Stimulated activated CD8-positive, alpha-beta memory T cell treated with anti-CD3 and anti-CD28 coated beads, Interleukin-15, amount 100 ng/mL, for 1 hour (primary cell): ENCODE results near the gene ABL1.

Experiments used
- DNase-seq: peaks from one replicate; pipeline ENCODE4 v3.0.0-alpha.2; 2020; ENCODE audit warnings: low read depth

ABL1 gene

DNA sequence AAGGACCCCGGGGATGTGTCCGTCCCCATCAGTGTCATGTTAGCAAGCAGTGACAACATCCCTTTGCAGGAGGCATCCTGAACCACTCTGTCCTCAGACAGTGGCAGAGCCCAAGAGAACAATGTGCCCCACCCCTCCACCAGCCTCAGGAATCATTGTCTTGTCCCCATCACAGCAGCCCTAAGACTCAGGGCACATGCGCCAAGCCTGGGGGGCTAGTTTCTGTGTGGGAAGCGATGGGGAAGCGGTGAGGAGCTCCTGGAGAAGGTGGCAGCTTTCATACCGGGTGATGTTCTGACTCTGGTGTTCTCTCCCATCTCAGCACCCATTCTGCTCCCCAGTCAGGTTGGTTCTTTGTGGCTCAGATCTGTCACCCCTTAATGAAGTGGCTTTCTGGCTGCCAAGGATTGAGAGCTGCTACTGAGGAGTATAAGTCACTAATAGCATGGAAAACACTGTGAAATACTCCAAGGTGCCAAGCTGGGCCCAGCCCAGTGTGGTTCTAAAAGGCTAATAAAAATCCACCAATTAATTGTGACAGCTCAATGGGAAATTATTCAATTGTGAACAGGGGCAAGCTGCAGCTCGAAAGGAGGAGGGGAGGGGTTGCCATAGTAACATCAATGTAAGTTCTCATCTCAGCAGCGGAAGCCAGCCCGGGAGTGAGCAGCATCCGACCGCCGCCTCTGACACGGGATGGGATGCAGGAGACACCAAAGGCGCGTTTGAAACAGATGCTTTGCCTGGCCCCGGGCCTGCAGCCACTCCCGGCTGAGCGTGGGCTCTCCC is 56.8 kb downstream of the ABL1 start:
- no peak for DNase-seq

DNA sequence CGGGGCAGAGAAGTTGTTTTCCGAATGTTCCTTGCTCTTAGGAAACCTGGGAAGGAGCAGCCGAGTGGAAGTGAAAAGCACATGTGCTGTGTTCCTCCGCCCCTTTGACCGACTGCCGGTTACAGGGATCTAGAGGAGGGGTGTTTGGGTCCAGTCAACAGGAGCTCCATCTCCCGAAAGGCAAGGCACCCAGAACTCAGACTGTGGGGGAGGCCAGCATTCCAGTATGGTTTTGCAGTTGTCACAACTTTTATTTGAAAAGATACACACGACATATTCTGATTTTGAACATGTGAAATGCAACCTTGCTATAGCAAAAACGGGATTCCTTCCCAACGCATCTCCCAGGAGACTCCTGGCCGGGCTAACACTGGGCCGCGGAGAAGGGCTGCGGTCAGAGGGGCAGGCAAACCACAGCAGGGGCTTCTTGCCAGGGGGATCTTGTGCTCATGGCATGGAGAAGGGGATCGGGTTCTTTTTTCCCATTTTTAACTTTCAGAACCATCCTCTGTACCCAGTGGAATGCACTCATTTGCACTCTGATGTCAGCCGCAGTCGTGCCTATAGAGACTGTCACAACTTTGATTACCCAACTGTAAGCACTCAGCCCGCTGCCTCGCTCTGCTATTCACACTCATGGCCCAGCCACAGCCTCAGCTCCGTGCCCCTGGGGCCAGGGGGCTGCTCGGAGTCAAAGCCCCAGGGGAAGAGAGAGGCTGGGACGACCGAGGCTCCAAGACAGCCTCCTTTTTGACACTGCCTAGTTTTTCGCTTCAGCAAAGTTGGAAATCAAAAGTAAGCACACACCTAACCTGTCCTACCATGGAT is 57.6 kb downstream of the ABL1 start:
- DNase-seq: no peak

DNA sequence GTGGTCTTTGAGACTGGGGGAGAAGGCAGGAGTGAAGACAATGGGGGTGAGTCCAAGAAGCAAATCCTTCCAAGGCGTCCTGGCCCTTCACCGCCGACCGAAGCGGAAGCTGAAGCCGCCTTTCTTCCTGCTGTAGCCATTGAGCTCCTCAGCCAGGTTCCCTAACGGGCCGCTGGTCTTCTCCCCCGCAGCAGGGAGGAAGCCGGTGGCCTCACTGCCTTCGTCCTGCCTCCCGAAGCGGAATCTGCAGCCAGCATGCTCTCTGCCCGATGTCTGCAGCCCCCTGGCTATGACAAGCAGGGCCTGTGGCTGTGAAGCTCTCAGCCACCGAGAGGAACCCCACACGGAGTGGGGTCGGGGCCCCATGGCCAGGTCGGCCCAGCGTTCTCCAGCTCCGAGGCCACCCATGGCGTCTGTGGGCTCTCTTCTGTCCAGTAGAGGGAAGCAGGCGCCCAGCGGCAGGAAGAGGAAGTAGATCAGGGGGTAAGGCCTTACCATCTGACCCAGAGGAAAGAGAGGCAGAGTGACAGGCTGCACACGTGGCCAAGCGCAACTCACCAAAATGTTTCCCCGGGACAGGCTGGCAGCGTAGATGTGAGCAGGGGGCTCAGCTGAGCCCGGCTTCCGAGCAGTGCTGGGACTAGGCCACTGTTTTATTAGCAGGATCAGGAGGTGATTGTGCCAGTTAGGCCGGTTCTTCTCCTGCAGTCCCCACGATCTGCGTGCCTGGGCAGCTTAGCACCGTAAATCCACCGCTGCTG is 58.5 kb downstream of the ABL1 start:
- no peak for DNase-seq

DNA sequence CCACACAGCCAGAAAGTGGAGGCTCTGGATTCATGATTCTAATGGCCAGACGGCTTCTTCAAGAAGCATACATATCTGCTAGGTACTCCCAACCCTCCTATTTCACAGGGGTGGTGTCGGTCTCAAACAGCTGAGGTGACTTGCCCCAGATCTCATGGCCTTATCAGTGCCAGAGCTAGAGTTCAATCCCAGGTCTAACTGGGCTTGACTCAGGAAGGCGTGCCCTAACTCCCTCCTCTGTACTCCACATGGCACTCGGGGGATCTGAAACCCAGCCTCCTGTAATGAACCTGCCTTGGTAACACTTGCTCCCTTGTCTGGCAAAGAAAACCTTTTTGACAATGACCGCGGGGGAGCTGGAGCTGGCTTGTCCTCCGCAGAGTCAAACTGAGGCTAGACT is 59.5 kb downstream of the ABL1 start:
- DNase-seq: no peak

DNA sequence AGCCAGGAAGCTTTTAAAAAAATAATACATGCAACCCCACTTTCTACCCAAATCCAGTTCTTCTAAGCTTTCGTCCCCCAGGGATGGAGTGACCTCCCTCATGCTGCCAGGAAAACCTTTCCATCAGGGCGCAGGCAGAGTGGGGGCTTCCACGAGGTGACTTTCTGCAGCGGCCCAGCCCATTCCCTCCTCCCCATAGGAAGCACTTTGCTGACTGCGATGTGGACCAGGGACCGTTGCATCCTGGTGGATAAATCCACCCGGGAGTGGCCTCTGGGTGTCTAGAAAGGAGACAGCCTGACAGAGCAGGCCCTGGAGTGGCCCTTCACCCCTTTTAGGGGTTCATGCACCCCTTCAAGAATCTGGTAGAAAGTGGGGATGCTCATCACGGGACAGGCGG is 60.0 kb downstream of the ABL1 start:
- DNase-seq: no peak

DNA sequence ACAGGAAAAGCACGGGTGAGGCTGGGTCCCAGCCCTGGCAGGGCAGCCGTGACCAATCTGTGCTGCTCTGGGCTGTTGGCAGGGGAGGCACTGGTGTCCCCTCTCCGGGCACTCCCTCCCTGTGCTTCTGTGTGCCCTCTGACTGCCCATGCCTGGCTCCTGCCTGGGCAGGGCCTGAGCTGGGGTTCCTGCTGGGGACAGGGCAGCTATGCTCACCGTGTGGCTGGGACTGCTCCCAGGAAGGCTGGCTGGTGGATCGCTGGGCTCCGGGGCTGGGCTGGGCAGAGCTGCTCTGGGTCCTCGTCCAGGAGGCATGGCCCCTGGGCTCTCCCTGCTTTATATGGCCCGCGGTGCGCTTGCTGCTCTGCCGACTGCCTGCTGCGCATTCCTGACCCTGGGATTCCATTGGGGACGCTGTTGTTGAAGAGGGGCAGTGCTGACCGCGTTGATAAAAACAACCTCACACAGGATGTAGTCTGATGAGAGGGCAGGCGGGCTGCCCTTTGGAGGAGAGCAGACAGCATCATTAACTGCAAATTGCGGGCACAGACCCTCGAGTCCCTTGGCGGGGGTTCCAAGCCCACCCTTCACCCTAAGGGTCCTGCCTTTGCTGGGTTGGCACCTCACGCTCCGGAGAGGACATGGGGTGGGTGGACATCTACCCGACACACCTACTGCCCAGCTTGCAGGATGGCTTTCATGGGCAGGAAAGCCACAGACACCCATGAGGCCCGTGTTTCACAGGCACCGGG is 60.6 kb downstream of the ABL1 start:
- no peak for DNase-seq

DNA sequence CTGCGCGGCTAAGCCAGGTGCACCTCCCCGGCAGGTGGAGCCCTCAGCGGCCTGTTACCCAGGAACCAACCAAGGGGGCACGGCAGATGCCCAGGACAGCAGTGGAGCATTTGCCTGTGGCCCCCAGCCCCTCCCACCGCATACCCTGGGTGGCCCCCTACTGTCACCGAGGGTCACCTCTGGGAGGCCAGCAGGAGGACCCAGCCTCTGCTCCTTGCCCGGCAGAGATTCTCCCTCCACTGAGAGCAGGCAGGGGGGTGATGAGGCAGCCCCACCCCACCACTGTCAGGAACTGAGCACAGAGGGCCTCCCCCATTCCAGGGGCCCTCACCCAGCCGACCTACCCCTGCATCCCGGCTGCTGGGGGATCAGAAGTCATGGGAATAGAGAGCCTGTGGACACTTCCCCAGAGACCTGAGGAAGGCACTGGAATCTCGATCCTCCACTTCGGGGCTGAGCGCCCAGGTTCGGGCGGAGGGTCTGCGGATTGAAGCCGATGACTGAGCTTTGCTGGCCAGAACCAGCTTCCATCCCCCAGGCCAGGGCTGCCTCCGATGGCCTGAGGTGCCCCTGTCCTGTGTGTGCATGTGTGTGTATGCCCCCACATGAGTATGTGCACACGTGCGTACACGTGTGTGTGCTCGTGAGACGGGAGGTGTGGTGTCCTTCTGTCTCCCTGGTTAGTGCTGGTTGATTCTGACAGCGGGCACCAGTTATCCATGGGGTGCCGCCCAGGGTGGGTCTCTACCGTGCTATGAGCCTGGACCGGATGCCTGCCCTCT is 61.4 kb downstream of the ABL1 start, which contains the start of gene QRFP:
QRFP (minus strand) TSS at position 580 of the 782 bp plus-strand sequence. CDS start 2,974 bp downstream, outside the sequence.
- no peak for DNase-seq

DNA sequence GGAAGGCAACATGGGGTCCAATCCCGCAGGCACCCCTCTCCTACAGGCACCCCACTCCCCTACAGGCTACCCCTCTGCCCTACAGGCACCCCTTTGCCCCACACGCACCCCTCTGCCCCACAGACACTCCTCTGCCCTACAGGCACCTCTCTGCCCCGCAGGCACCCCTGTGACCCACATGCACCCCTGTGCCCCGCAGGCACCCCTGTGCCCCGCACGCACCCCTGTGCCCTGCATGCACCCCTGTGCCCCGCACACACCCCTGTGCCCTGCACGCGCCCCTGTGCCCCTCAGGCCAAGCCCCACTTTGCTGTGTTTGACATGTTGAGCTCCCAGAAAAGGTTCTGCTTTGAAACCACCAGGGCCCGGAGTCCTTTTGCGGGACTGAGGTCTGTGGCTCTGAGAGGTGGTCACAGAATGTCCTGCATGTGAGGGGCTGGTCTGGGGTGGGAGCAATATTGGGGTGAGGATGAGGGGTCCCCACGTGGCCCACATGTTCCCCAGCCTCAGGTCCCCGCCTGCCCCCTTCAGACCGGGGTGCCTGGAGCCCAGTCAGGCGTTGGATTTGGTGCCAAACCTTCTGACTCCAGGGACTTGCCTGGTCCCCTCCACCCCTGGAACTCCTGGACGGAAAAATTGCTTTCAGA is 62.2 kb downstream of the ABL1 start:
- DNase-seq: no peak

DNA sequence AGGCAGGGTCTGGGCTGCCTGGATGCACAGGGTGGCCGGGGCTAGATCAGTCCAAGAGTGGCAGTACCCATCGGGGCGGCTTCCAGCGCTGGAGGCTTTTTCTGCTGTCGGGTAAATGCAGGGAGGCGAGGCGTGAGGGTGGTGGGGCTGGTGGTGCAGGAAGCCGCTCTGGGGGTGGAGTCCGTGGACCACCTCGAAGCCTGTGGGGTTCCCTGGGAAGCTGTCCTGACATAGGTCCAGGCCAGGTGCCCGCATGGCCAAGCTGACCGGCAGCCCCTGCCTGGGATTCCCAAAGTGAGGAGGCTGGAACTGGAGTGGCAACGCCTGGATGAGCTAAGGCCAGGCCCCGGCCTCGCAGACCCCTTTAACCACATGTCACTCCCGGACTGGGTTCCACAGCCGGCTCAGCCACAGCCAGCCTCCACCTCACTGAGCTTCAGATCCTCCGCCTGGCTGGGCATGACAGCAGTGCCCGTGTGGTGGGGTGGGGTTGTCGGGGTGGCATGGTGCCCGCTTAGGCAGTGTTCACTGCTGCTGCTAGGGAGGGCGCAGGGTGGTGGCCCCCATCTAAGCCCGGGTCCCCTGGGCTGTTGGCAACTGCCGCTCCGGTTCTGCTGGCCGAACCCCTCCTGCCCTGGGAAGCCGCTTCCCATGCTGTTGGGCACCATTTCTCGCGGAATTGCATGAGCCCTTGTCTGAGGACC is 62.9 kb downstream of the ABL1 start:
- DNase-seq: no peak

DNA sequence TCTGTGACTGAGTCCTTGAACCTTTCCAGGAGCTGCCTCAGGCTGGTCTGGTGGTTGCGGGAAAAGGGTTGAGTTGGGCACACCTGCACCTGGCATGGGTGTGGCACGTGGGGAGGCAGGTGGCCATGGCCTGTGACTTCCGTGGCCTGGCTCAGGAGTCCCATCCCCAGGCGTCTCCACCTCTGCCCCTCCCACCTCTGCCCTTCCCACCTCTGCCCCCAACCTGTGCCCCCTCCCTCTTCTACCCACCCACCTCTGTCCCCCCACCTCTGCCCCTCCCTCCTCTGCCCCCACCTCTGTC is 63.4 kb downstream of the ABL1 start:
- DNase-seq: no peak

DNA sequence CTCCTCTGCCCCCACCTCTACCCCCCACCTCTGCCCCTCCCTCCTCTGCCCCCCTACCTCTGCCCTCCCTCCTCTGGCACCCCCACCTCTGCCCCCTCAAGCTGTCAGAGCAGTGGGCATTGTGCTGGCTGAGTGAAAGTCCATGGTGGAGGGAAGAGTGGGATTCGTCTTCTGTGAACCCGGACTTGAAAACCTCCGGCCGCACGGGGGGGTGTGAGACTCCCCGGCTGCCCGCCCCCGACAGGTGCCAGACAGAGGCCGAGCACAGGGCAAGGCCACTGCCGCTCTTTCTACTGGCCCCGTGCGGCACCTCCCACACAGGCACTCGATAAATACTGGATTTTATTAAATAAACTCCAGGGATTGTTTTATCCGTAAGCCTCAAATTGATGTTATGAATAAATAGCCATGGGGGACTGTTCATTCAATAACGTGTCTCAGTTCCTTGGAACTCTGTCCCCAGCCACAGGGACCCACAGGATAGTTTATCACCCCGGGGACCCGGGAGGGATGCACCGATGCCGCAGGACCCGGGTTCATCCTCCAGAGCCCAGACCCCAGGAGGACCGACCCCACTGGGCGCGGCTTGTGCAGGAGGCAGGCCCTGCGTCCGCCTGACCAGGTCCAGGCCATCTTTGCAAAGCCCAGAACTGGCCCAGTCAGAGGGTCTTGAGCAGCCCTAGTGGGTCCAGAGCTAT is 64.1 kb downstream of the ABL1 start:
- DNase-seq: no peak

DNA sequence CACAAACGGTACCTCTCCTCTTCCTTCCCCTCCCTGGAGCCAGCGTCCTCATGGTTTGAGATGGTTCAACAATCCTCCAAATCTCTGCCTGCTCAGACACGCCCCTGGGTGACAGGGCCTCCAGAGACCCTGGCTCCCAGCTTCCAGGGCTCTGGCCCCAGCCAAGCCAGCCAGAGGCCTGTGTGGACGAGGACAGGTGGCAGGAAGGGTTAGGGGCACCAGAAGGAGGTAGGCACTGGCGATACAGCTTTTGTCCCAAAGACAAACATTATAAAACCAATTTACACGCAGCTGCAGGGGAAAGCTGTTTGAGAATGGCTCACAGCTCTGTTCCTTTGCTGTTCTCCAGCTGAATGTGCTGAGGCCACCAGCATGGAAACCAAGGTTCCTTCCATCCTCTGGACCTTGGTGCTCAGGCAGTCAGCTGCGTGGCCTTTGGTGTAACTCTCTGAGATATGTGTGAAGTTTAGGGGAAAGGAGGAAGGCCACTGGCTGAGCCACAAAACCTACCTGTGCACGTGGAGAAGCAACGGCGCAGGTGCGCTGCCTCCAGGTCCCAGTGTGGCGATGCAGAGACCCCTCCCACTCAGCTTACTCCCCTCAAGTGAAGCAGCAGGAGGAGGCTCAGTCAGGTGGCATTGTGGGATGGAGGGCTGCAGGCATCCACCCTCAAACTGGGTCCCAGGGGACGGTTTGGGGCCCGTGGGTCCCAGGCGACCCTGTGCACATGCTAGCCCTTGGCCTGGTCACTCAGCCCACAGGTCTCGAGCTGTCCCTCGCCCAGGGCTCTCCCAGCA is 65.8 kb downstream of the ABL1 start:
- no peak for DNase-seq

DNA sequence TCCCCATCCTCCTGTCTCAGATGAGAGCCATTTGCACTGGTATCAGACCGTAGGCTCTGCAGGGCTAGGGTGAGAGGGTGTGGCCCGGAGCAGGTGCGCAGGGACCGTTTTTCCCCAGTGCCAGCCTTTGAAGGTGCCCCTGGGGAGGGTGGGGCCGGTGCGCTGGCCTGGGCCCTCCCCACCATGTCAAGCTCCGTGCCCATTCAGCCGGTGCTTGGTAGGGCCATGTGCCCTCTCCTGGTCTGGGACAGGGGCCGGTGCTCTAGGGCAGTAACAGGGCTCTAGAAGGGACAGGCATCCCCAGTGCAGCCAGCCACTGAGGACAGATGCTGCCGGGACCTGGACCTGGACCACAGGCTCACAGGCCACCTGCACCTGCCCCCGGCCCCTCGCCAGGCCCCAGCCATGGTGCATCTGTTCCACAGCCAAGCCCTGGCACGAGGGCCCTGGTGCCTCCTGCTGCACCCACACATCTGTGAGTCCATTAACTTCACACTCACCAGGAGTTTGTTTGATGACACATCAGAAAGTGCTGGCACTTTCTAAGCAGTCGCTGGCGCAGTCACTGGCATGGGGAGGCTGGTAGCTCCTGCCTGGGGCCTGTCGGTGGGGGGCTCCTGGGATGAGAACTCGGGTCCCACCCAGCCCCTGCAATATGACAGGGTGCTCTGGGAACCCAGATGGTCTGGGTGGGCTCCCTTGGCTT is 66.6 kb downstream of the ABL1 start:
- DNase-seq: no peak

DNA sequence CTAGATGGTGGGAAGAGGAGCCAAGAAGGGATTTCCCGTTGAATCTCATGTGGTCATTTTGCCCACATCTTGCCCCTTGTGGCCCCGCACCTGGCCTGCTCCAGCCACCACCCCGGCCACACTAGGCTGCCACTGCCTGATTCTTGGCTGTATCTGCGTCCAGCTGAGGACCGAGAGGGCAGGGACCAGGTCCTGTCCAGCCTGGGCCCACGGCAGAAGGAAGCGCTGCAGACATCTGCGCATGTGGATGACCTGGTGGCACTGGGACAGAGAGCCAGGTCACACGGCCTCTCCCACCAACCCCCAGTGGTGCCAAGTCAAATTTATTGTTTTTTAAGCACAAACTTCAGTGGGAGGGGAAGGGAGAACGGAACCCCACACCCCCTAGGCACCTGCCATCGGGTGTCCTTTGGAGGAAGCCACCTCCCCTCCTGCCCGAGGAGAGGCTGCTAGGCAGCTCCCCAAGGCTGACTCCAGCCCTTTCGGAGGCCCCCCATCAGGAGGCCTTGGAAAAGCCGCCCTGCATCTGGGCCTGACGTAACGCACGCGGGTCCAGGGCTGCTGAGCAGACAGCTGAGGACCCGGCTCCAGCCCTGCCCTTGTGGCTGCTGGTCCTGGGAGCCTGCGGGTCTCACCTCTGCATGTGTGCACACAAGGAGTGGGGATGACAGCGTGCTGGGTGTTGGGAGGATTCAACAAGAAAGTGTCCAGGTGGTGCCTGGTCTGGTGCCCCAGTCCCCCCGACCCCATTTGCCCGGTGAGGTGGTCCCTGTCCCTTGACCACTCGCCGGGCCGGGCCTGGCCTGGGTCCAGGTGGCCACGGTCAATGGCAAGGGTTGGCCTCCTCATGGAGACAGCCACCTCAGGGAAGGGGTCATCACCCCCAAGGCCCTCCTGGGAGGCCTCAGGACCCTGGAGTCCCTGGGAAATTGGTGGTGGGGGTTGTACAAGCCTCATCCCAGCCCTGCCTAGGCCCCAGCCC is 67.4 kb downstream of the ABL1 start:
- DNase-seq: no peak

DNA sequence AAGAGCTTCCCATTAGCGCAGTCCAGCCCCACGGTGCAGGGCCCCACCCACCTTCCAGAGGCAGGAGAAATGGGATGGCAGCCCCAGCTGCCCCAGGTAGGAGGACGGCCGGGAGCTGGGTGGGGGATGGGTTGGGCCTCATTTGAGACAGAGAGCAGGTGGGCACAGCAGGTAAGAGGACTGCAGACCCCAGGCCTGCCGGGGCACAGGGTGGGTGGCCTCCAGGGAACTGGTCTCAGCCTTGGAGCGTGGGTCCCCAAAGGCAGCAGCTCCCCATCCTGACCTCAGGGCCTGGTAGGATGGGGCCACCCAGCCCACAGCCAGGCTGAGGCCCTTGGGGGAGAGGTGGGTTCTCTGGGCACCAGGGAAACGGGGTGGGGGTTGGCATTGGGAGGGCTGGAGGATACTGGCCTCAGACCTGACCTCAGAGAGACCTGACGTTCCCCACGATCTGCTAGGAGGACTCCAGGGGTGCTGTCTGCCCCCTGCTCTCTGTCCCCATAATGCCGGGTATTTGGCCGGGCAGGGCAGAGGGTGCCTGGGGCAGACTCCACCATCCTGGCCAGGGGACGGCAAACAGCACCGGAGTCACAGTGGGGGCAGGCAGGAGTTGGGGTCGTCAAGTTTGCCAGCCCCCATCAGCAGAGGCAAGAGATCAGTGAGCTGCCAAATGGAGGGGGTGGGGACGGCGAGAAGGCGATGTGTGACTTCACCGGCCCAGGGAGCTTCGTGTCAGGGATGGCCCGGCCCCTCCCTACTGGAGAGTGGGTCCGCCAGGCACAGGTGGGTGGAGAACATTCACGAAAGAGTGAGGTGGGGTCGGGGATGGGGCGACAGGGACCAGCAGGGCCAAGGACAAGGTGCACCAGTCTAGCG is 68.4 kb downstream of the ABL1 start:
- DNase-seq: no peak
